ACC112 (cell line): ENCODE results near the gene RPA1.

Experiments
- H2AFZ ChIP-seq: fragments of 200-600 bp; sonication (generic); one replicate; pipeline ENCODE4 v1.6.0; 2017; ENCODE audit warnings: antibody characterized with exemption, low read length; ENCODE audit not compliant: unreplicated experiment
- H3K27ac ChIP-seq: fragments of 200-600 bp; sonication (generic); 2 replicates; pipeline ENCODE4 v1.5.1; 2014; ENCODE audit warnings: low read depth, mild to moderate bottlenecking, antibody characterized with exemption, low read length, moderate library complexity
- H3K27me3 ChIP-seq: fragments of 200-600 bp; sonication (generic); 2 replicates; pipeline ENCODE4 v1.6.1; 2014; ENCODE audit warnings: mild to moderate bottlenecking, antibody characterized with exemption, low read length, moderate library complexity, mixed read lengths; ENCODE audit not compliant: insufficient read depth
- H3K36me3 ChIP-seq: fragments of 200-600 bp; sonication (generic); 2 replicates; pipeline ENCODE4 v1.6.1; 2016; ENCODE audit warnings: mild to moderate bottlenecking, antibody characterized with exemption, low read length, moderate library complexity, mixed read lengths; ENCODE audit not compliant: insufficient read depth
- H3K4me1 ChIP-seq: fragments of 200-600 bp; sonication (generic); one replicate; pipeline ENCODE4 v1.6.1; 2016; ENCODE audit warnings: low read length, mixed read lengths; ENCODE audit not compliant: insufficient read depth, unreplicated experiment, control insufficient read depth
- H3K4me3 ChIP-seq: fragments of 200-600 bp; sonication (generic); 2 replicates; pipeline ENCODE4 v1.5.1; 2014; ENCODE audit warnings: mild to moderate bottlenecking, low read depth, low read length
- H3K79me2 ChIP-seq: fragments of 200-600 bp; sonication (generic); one replicate; pipeline ENCODE4 v1.6.0; 2016; ENCODE audit warnings: low read length; ENCODE audit not compliant: control insufficient read depth, unreplicated experiment, insufficient read depth

The RPA1 gene

DNA sequence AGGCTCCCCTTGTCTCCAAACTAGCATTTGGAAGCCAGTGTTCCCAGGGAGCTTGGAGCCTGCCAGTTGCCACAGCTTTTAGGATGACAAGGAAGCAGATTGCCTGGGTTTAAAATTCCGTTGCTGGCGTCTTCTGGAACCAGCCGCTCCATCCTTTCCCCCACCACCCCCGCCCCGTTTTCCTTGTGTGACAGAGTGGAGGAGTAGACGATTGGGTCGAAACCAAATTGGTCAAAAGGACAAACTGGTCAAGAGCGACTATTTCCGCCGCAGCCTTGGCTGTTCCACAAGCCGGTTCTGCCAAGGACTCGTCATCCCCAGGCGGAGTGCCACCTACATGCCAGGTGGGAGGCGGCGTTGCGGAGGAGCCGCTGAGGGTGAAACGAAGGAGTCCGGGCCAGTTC lies 91.1 kb downstream of the RPA1 start:
- H3K79me2 ChIP-seq, result no peaks in the 10 kb centered on the region
- H3K27me3 ChIP-seq, result peaks cover 10% of the 10 kb centered on the region
- no peaks in the 10 kb centered on the region for H3K36me3 ChIP-seq

DNA sequence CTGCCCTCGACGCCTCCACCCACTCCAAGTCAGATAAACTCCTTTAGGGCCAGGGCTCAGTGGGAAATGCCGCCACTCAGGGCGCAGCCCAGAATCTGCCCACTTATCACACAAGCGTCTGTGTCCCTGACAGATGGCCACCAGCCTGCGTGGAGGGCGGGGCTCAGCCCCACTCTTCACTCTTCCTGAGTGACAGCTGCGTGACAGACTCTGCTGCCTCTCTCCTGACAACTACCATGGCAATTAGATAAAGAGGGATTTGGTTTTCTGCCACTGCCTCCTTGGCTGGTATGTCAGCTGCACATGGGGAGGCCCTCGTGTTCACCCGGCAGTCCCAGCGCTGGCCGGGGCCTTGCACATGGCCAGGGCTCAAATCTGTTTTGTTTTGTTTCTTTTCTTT lies 99.2 kb downstream of the RPA1 start:
- Histone ChIP-seq H3K27me3 (peaks cover 14% of the 10 kb centered on the region), H2AFZ (no peak overlapping the region), H3K79me2 (no peaks in the 10 kb centered on the region), H3K27ac (no peak overlapping the region), H3K4me3 (no peak overlapping the region), H3K36me3 (no peaks in the 10 kb centered on the region), H3K4me1 (no peaks in the 10 kb centered on the region)

More for the DNA sequence above, 91.1 kb downstream of the RPA1 start:
- Histone ChIP-seq H3K27ac (no peak overlapping the region), H2AFZ (no peak overlapping the region), H3K4me3 (no peak overlapping the region), H3K4me1 (no peaks in the 10 kb centered on the region)

DNA sequence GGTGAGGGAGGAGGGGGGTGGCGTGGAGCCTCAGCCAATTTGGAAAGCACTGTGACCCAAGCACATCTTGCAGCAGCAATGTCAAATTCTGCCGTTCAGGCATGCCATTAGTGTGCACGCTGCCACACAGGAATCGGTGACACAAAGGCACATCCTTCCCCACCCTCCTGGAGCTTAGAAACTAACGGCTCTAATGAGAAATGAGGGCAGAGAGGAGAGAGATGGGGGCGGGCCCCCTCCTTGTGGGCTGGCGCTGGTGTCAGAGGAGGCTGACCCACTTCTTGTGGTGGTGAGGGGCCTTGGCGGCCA lies 100.5 kb downstream of the RPA1 start:
- H3K27me3 ChIP-seq, result peaks cover 14% of the 10 kb centered on the region

DNA sequence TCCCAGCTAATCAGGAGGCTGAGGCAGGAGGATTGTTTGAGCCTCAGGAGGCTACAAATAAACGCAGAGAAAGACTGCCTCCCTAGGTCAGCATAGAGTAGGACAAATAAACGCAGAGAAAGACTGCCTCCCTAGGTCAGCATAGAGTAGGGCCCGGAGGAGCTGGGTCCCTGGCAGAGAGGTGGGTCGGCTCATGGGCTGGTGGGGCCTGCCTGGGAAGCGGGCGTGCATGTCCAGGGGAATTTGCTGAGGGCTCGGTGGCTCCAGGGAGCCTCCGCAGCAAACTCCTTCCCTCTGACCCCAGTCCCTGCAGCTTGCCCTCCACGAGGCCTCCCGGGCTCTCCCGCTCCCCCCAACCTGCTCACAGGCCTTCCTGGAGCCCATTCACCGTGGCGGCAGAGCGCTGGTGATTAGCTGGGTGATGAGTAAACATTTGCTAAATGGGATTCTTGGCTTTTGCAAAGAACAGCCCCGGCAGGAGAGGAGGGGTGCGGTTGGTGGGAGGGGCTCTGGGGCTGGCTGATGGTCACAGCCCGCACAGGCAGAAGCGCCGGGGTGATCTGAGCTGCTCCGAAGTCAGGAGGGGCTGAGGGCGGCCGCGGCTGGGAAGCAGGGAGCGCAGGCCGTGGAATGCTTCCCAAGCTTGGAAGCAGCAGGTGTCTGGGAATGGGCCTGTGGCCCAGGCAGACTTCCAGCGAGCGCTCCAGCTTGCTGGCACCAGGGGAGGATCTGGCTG lies 102.2 kb downstream of the RPA1 start:
- Histone ChIP-seq H3K4me3 (no peak overlapping the region), H3K79me2 (no peaks in the 10 kb centered on the region), H3K27ac (no peak overlapping the region), H3K4me1 (no peaks in the 10 kb centered on the region), H3K36me3 (no peaks in the 10 kb centered on the region), H3K27me3 (peaks cover 14% of the 10 kb centered on the region), H2AFZ (no peak overlapping the region)

More for the DNA sequence above, 100.5 kb downstream of the RPA1 start:
- H2AFZ ChIP-seq, result no peak overlapping the region
- no peak overlapping the region for H3K4me3 ChIP-seq
- no peaks in the 10 kb centered on the region for H3K36me3 ChIP-seq
- H3K4me1 ChIP-seq, result no peaks in the 10 kb centered on the region
- no peak overlapping the region for H3K27ac ChIP-seq
- H3K79me2 ChIP-seq, result no peaks in the 10 kb centered on the region

DNA sequence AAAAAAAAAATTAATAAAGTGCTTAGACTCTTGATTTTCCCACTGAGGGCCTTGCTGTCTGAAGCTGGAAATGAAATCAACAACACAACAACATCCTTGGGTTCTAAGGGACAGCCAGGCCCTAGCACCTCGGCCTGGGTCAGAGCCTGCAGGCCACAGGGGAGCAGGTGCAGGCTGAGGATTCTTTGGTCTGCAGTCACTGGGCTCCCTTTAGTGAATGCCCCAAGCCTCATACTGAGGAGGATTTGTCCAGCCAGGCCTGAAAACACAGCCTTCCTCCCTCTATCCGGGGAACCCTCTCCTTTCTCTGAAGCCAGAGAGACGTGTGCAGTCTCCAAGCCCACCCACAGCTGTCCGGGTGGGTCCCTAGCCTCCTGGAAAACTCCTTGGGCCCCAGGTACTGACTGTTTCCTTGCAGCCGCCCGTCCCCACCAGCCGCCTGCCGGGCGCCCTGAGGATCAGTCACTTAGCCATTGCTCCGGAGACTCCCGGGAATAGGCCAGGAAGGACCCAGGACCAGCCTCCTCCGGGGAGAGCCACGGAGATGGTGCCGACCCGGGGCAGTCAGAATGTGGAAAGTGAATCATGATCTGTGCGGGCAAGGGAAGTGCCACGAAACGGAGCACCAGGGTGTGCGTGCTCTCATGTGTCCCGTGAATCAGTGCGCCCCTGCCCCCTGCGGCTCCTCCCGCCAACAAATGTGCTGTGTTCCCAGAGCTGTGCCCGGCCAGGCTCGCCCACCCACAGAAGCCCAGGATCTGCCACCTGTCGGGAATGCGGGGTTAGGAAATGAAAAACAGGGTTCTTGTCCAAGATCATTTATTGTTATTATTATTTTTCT lies 104.3 kb downstream of the RPA1 start:
- Histone ChIP-seq H3K4me1 (no peaks in the 10 kb centered on the region), H3K4me3 (no peak overlapping the region), H3K36me3 (no peaks in the 10 kb centered on the region), H3K27ac (no peak overlapping the region), H3K79me2 (no peaks in the 10 kb centered on the region), H2AFZ (no peak overlapping the region), H3K27me3 (peaks cover 14% of the 10 kb centered on the region)

DNA sequence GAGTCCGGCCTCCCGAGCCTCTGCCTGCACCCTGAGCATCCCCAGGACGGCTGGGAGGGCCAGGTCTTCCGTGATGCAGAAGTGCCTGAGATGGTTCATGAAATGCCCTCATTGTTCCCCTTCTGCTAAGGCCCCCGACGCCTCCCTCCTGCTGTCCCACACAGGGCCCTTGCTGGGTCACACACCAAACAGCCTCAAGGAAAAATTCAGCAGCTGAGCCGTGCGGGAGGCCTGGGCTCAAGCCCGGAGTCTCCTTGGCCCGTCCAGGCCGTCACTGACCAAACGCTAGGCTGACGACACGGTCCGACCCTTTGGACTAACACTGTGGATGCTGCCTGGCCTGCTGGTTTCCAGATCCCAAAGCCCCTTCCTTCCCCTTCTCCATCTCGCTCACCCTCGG lies 105.1 kb downstream of the RPA1 start:
- Histone ChIP-seq H3K4me1 (no peaks in the 10 kb centered on the region), H3K4me3 (no peak overlapping the region), H3K27me3 (peaks cover 14% of the 10 kb centered on the region), H2AFZ (no peak overlapping the region), H3K27ac (no peak overlapping the region), H3K36me3 (no peaks in the 10 kb centered on the region), H3K79me2 (no peaks in the 10 kb centered on the region)

DNA sequence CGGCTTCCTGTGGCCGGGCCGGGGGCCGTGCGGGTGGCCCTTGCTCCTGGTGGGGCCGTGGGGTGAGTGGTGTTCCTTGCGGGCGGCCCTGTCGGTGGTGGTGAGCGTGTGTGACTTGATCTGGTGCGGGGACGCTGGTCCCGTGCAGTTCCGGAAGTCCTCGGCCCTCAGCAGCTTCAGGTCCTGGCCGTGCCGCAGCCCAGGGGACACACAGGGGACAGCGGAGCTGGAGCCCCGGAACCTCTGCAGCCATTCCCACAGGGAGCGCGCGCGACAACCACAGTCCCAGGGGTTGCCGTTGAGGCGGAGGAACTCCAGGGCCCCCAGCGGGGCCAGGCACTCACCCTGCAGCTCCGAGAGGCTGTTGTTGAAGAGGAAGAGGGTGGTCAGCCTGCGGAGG lies 107.0 kb downstream of the RPA1 start:
- Histone ChIP-seq H3K36me3 (no peaks in the 10 kb centered on the region), H2AFZ (no peak overlapping the region), H3K27ac (no peak overlapping the region), H3K4me1 (no peaks in the 10 kb centered on the region), H3K4me3 (no peak overlapping the region), H3K79me2 (no peaks in the 10 kb centered on the region), H3K27me3 (peaks cover 9% of the 10 kb centered on the region; the same call in 1 of the 2 replicates)

DNA sequence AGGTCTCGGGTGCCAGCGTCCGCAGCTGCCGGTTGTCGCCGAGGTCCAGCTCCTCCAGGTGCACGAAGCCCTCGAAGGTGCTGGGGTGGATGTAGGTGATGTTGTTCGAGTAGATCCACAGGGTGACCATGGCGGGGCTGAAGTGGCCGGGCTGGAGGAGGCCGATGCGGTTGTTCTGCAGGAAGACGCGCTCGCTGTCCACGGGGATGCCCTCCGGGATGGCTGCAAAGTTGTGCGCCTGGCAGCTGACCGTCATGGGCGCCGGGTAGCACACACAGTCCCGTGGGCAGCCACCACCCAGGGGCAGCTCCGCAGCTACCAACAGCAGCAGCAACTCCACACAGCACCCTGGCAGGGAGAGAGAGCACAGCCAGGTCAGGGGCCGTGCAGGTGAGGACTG lies 107.7 kb downstream of the RPA1 start:
- Histone ChIP-seq H3K4me1 (no peaks in the 10 kb centered on the region), H2AFZ (no peak overlapping the region), H3K27ac (no peak overlapping the region), H3K36me3 (no peaks in the 10 kb centered on the region), H3K79me2 (no peaks in the 10 kb centered on the region), H3K27me3 (peaks cover 9% of the 10 kb centered on the region; the same call in 1 of the 2 replicates), H3K4me3 (no peak overlapping the region)

DNA sequence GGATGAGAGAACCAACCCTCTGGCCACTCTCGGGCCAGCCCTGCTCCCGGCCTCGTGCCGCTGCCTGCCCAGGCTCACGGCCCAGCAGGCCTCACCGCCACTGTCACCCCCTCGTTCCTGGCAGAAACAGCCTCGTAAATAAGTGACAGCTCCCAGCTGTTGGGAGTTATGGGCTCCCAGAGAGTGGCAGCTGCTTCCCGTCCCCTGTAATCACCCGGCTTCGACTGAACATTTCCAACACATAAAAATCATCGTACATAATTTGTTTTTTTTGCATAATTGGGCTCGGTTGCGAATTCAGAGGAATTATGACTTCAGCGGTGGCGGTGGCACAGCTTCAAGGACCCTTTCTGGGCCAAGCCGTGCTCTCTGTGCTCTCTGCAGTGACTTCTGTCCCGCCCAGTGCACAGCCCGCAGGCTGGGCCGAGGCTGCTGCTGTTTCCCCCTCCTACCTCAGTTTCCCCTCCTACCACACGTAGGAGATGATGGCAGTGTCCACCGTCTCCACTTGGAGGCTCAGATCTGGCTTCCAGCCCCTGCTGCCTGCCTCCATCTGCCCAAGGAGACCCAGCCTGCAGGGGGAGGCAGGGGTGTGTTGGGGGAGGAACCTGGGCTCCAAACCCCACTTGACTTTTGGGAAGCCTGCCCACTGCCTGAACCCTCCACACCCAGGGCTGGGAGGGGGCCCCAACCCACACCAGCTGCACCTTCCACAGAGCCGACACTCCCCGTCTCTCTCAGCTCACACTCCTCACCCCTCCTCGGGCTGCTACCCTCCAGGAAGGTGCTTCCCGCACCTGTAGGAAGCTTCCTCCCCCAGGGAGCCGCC lies 110.4 kb downstream of the RPA1 start:
- H3K27ac ChIP-seq, result no peak overlapping the region
- no peaks in the 10 kb centered on the region for H3K4me1 ChIP-seq
- H3K27me3 ChIP-seq, result no peaks in the 10 kb centered on the region
- H2AFZ ChIP-seq, result no peak overlapping the region
- H3K79me2 ChIP-seq, result no peaks in the 10 kb centered on the region
- H3K36me3 ChIP-seq, result no peaks in the 10 kb centered on the region
- H3K4me3 ChIP-seq, result no peak overlapping the region

DNA sequence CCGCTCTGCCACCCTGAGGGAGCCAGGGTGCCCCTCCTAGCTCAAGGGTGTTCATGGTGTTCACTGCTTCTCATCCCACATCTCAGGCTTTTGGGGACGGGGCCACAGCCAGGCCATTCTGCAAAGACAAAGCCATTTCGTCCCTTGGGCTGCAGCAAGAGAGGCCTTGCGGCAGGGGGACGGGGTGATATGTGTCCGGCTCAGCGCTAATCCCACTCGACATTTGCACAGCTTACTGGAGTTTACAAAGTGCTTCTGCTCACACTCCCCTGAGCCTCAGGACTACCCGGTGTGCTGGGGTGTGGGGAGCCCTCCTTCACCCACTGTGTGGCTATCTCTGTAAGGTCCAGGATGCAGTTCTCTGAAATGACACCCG lies 111.0 kb downstream of the RPA1 start:
- no peak overlapping the region for H3K4me3 ChIP-seq
- no peaks in the 10 kb centered on the region for H3K36me3 ChIP-seq
- no peak overlapping the region for H2AFZ ChIP-seq
- no peaks in the 10 kb centered on the region for H3K27me3 ChIP-seq
- H3K4me1 ChIP-seq, result no peaks in the 10 kb centered on the region
- H3K79me2 ChIP-seq, result no peaks in the 10 kb centered on the region
- H3K27ac ChIP-seq, result no peak overlapping the region
